Measurements from ENCODE around the gene HGD. TPM values are rescaled to one million over a fixed set of nuclear protein-coding genes. Genes with fewer than 3 reads are reported as not detected.
"Not testable (repeated sequence)": the region's sequence is repeated elsewhere in the genome, so short reads cannot be mapped to it uniquely, and the experiment has no call there.

The HGD gene
- total RNA-seq, 1 donor from 2014 or later = 0.80 TPM

- DNase-seq (ENCODE audit: low spot score) = no peak
Measured at GRCh38 chr3:120640231-120640630, 41.8 kb downstream of the HGD start.

DNA sequence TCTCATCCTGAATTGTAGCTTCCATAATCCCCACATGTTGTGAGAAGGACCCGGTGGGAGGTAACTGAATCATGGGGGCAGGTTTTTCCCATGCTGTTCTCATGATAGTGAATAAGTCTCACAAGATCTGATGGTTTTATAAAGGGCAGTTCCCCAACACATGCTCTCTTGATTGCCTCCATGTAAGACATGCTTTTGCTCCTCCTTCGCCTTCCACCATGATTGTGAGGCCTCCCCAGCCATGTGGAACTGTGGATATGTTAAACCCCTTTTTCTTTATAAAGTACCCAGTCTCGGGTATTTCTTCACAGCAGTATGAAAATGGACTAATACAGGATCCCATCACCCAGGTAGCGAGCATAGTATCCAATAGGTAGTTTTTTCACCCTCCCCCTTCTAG lies 43.2 kb downstream of the HGD start:
- not testable (repeated sequence) for DNase-seq (ENCODE audit: low spot score)

DNA sequence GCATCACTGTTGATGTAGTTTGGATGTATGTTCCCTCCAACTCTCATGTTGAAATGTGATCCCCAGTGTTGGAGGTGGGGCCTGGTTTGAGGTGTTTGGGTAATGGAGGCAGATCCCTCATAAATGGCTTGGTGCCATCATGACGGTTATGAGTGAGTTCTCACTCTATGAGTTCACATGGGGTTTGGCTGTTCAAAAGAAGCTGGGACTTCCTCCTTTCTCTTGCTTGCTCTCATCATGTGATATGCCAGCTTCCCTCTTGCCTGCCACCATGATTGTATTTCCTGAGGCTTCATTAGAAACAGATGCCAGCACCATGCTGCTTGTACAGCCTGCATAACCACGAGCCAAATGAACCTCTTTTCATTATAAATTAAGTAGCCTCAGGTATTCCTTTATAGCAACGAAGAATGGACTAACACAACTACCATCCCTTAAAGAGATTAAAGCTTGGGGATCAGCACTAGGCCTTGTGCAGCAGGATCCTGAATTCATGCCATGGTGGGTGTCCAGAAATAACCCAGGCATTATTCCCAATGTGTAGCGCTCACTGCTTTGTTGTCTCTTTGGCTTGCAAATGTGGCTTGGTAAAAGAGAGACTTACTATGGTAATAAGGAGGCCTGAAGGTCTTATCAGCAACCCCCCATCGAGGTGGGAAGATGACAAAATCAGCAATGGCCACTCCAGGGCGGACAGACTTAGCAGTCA lies 44.0 kb downstream of the HGD start:
- no peak for DNase-seq (ENCODE audit: low spot score)

- DNase-seq (ENCODE audit: low spot score) = no peak
Measured at GRCh38 chr3:120636795-120637401, 45.1 kb downstream of the HGD start.

GRCh38 chr3:120634539-120634938 lies 47.5 kb downstream of the HGD start:
- DNase-seq (ENCODE audit: low spot score) = no peak

DNA sequence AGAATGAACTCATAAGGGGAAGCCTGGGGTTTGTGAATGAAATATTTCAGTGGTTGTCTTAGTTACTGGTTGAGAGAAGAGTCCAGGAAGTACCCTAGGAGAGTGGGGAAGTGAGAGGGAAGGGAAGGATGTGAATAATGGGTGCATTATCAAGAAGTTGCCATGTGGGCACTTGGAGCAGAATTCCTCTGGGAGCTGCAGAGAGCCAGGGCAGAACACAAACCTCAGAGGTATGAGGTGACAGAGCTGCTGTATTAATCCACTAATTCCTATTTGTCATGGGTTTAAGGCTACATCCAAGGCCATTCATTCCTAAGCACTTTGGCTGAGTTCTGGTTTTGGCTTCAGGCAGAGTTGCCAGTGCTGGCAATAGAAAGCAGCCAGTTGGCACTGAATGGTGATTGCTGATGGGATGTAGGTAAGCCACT lies 56.9 kb downstream of the HGD start:
- no peak for DNase-seq (ENCODE audit: low spot score)

DNA sequence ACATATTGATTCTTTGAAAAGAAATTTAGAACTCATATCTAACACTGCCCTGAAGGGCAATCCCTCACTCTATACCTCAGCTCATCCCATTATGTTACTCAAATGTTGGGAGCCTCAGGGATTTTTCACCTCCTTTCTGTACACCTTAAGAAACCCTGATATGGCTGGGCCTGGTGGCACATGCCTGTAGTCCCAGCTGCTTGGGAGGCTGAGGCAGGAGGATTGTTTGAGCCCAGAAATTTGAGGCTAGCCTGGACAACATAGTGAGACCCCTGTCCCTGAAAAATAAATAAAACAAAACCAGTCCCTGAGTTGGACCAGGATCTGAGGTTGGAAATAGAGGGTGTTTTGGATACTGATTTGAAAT lies 58.3 kb downstream of the HGD start:
- DNase-seq (ENCODE audit: low spot score) = no peak

- DNase-seq (ENCODE audit: low spot score) = no peak
Measured at GRCh38 chr3:120622870-120623726, 58.9 kb downstream of the HGD start.

GRCh38 chr3:120622457-120622856 lies 59.6 kb downstream of the HGD start:
- no peak for DNase-seq (ENCODE audit: low spot score)

GRCh38 chr3:120616745-120617144 lies 65.3 kb downstream of the HGD start:
- not testable (repeated sequence) for DNase-seq (ENCODE audit: low spot score)

- DNase-seq (ENCODE audit: low spot score) = no peak
Measured at GRCh38 chr3:120615847-120616609, 66.0 kb downstream of the HGD start.

DNA sequence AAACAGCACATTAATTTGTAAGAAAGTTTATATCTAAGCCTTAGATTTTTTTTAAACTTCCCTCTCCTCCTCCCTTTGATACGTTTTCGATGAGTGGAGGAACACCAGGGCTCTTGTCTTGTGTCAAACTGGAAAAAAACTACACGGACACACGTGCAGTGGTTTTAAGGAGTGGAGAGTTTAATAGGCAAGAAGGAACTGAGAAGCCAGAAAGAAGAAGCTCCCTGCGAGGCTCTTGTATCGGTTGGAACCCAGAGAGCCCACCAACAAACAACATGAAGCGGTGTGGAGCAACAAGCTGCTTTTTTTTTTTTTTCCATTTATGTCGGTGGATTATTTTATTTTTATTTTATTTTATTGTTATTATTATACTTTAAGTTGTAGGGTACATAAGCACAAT lies 67.3 kb downstream of the HGD start:
- DNase-seq (ENCODE audit: low spot score) = no peak

- DNase-seq (ENCODE audit: low spot score) = no peak
Measured at GRCh38 chr3:120608506-120608905, 73.5 kb downstream of the HGD start.

GRCh38 chr3:120604784-120605183 lies 77.3 kb downstream of the HGD start:
- DNase-seq (ENCODE audit: low spot score) = no peak

DNA sequence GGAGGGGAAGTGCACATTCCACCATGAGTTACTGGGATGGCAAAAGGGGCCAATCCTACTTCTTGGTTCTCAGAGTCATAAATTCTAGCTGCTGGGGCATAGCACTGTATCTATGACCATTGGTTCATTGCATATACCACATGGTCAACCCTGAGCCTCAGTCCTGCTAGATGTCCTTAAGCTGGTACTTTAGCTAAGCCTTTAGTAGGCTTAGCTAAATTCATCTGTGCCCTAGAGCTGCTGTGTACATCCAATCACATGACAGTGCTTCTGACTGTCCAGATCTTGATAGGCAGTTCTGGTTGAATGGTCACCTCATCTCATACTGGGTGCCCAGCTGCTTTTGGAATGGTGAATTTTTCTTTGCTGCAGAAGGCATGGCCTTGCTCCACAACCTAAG lies 77.7 kb downstream of the HGD start:
- DNase-seq (ENCODE audit: low spot score) = no peak

DNA sequence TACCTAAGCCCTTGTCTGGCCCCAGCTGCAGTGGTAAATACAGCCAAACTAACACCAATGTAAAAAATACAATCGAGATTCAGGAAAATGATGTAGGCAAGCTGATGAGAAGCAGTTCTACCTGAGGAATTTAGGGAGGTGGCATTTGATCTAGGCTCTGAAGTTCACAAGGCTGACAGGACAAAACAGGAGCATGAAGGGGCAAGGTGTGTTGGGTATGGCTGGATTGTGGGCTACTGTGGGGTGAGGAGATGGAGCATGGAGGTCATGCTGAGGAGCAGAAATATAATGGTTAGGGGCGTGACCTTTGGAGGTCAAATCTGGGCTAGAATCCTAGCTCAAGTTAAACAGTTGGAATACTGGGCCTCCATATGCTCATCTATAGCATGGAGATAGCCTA lies 79.4 kb downstream of the HGD start:
- no peak for DNase-seq (ENCODE audit: low spot score)

- no peak for DNase-seq (ENCODE audit: low spot score)
Measured at GRCh38 chr3:120601554-120601953, 80.5 kb downstream of the HGD start.

DNA sequence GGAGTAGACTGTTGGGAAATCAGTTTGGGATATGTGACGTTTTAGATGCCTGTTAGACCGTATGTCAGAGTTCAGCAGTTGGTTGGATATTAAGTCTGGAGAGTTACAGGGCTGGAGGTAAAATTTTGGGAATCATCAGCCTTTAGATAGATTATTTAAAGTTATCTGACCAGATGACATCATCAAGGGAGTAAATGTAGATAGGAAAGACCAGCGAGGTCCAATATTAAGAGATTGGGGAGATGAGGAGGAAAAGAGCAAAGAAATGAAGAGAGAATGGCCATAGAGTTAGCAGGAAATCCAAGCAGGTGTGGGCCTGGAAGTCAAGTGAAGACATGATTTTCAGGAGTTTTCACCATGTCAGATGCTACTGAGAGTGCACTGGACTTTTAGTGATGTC lies 82.8 kb downstream of the HGD start:
- DNase-seq (ENCODE audit: low spot score) = no peak

DNA sequence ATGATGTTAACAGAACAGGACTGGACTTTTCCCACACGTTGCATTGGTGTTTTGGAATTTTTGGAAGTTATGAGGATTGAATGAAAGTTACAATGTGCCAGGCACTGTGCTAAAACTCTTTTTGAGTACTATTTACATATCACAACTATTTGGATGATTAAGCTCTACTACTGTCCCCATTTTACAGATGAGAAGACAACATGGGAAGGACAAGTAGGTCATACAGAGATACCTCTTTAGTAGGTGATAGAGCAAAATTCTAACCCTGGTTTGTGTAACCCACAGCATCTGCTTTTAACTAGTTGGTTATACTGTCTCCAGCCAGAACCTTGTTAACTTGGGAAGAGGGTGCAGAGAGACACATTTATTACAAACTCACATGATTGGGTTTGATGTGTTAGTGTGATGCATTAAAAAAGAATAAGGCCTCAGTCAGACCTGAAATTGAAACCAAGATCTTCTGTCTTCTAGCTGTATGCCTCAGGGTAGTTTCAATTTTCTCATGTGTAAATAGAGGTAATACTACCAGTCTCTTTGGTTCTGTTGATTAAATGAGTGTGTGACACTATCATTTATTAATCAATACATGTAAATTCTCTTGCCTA lies 84.5 kb downstream of the HGD start:
- no peak for DNase-seq (ENCODE audit: low spot score)

- DNase-seq (ENCODE audit: low spot score) = no peak
Measured at GRCh38 chr3:120596853-120597223, 85.2 kb downstream of the HGD start.

Data from mesenteric fat pad (tissue), 1 donor.